ENCODE measurements around the gene MEGF6.

GRCh38 chr1:3623441-3624199 lies 12.3 kb upstream of the MEGF6 start:
- TF ChIP-seq, protein P1, sequence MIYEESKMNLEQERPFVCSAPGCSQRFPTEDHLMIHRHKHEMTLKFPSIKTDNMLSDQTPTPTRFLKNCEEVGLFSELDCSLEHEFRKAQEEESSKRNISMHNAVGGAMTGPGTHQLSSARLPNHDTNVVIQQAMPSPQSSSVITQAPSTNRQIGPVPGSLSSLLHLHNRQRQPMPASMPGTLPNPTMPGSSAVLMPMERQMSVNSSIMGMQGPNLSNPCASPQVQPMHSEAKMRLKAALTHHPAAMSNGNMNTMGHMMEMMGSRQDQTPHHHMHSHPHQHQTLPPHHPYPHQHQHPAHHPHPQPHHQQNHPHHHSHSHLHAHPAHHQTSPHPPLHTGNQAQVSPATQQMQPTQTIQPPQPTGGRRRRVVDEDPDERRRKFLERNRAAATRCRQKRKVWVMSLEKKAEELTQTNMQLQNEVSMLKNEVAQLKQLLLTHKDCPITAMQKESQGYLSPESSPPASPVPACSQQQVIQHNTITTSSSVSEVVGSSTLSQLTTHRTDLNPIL (CRISPR knock-in tag; IDR thresholded peaks at IDR 0.05; ENCODE audit: low read depth): no peak
- TF ChIP-seq SNAI2 (CRISPR knock-in tag; IDR thresholded peaks at IDR 0.05): no peak

Measured in SK-N-SH treated with all-trans-retinoic acid at 6 μM for 48 hours (cell line).